ENCODE data around the gene PTPN23. TPM values are rescaled to one million over a fixed set of nuclear protein-coding genes. Genes with fewer than 3 reads are reported as not detected.

The PTPN23 gene
- total and polyA plus RNA-seq, 2 of the 8 experiments (the other 6 are each of a cell fraction or from before 2014, with no cell fraction given) = 2.9 to 46.7 TPM

DNA sequence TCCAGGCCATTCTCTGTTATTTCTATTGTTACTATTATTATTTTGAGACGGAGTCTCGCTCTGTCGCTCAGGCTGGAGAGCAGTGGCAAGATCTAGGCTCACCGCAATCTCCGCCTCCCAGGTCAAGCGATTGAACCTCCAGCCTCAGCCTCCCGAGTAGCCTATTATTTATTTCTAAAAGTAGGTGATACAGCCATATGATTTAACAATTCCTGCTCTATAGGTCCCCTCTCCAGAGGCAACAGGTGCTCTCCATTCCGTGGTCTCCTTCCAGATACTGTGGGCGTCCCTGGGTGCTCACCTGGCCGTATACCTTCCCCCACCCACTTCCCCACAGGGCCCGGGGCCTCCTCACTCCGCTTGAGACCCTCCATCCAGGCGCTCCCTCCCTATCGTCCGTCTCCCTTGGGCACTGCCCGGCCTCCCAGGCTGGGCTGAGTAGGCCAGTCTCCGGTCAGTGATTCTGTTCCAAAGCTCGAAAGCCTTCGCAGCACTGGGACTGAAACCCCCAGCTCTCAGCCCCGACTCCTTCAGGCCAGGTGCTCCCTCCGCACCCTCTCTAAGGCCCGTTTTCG, 708 bp upstream of the PTPN23 start (continued):
- TF ChIP-seq SIN3A (conservative IDR thresholded peaks at IDR 0.05 in 1 of 2, IDR thresholded peaks at IDR 0.05 in 1 of 2; ENCODE audit: low read depth in 1 of 2, low read length in 2 of 2) (no peak), HDAC2 (IDR thresholded peaks at IDR 0.05; ENCODE audit: borderline replicate concordance in 1 of 2, low read depth in 2 of 2, low read length in 2 of 2) (no peak), BCL11A (IDR thresholded peaks at IDR 0.05; ENCODE audit: low read depth in 2 of 2, low read length in 2 of 2) (no peak), SIRT6 (IDR thresholded peaks at IDR 0.05; ENCODE audit: low read length) (no peak), EGR1 (IDR thresholded peaks at IDR 0.05; ENCODE audit: borderline replicate concordance, low read depth, low read length) (no peak), JUND (IDR thresholded peaks at IDR 0.05; ENCODE audit: low read length) (no peak), YY1 (IDR thresholded peaks at IDR 0.05; ENCODE audit: low read depth, low read length) (no peak), SP4 (IDR thresholded peaks at IDR 0.05; ENCODE audit: low read length) (no peak), EP300 (IDR thresholded peaks at IDR 0.05; ENCODE audit: borderline replicate concordance in 1 of 2, low read depth in 2 of 2, low read length in 2 of 2) (no peak), HDAC6 (IDR thresholded peaks at IDR 0.05; ENCODE audit: low read depth, low read length) (no peak), BRCA1 (IDR thresholded peaks at IDR 0.05; ENCODE audit: low read depth, low read length) (no peak), FOSL1 (IDR thresholded peaks at IDR 0.05; ENCODE audit: insufficient read depth, low read depth, low read length) (no peak), SRF (IDR thresholded peaks at IDR 0.05; ENCODE audit: low read depth, low read length) (no peak), EZH2 (IDR thresholded peaks at IDR 0.05; ENCODE audit: low read depth, low read length, severe bottlenecking) (no peak), KDM5A (IDR thresholded peaks at IDR 0.05; ENCODE audit: low read length) (no peak), ASH2L (IDR thresholded peaks at IDR 0.05; ENCODE audit: low read length) (no peak), SP1 (IDR thresholded peaks at IDR 0.05; ENCODE audit: low read depth, low read length) (no peak), NRF1 (IDR thresholded peaks at IDR 0.05; ENCODE audit: low read depth, low read length) (no peak), TCF12 (IDR thresholded peaks at IDR 0.05; ENCODE audit: low read depth, low read length) (no peak), TAF7 (optimal IDR thresholded peaks at IDR 0.05; ENCODE audit: borderline replicate concordance, low read depth, low read length) (no peak), SIX5 (IDR thresholded peaks at IDR 0.05; ENCODE audit: low read depth, low read length) (no peak), PHF8 (conservative IDR thresholded peaks at IDR 0.05; ENCODE audit: low read depth, low read length) (peak; percentile 49)
- TF ChIP-seq, protein P1, sequence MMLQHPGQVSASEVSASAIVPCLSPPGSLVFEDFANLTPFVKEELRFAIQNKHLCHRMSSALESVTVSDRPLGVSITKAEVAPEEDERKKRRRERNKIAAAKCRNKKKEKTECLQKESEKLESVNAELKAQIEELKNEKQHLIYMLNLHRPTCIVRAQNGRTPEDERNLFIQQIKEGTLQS (IDR thresholded peaks at IDR 0.05; ENCODE audit: insufficient read depth, low read depth, low read length) = no peak
- TF ChIP-seq, protein P2, sequence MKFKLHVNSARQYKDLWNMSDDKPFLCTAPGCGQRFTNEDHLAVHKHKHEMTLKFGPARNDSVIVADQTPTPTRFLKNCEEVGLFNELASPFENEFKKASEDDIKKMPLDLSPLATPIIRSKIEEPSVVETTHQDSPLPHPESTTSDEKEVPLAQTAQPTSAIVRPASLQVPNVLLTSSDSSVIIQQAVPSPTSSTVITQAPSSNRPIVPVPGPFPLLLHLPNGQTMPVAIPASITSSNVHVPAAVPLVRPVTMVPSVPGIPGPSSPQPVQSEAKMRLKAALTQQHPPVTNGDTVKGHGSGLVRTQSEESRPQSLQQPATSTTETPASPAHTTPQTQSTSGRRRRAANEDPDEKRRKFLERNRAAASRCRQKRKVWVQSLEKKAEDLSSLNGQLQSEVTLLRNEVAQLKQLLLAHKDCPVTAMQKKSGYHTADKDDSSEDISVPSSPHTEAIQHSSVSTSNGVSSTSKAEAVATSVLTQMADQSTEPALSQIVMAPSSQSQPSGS (IDR thresholded peaks at IDR 0.05; ENCODE audit: low read length) = no peak
